Testis (tissue), 3 donors: Measurements from ENCODE around the gene PLXNB1. TPM values are rescaled to one million over a fixed set of nuclear protein-coding genes. Genes with fewer than 3 reads are reported as not detected.

Experiments
- DNase-seq: peaks from one replicate; pipeline ENCODE4 v3.0.0-alpha.2; 2019
- H3K27ac ChIP-seq, 2 donors: fragments of 200-600 bp; sonication (generic); one replicate each; pipeline ENCODE4 v1.5.1; 2019
- H3K27me3 ChIP-seq: fragments of 200-600 bp; sonication (generic); one replicate; pipeline ENCODE4 v1.5.1; 2019
- H3K36me3 ChIP-seq: fragments of 200-600 bp; sonication (generic); one replicate; pipeline ENCODE4 v1.5.1; 2017; ENCODE audit warnings: low read depth; ENCODE audit errors: missing control alignments
- H3K4me1 ChIP-seq: fragments of 200-600 bp; sonication (generic); one replicate; pipeline ENCODE4 v1.5.1; 2019
- H3K4me3 ChIP-seq, 2 donors: fragments of 200-600 bp; sonication (generic); one replicate each; pipeline ENCODE4 v1.5.1; 2017 to 2019
- H3K9me3 ChIP-seq: fragments of 200-600 bp; sonication (generic); one replicate; pipeline ENCODE4 v1.5.1; 2017
- CTCF ChIP-seq, 3 experiments: fragments of 450-650 bp in 2 of 3; fragments of 200-600 bp in 1 of 3; sonication (generic) in 1 of 3; IDR thresholded peaks; one replicate each; pipeline ENCODE4 v1.5.1; 2016 to 2019; ENCODE audit warnings: antibody characterized with exemption in 3 of 3, mild to moderate bottlenecking in 2 of 3, moderate library complexity in 1 of 3
- POLR2A ChIP-seq: fragments of 450-650 bp; IDR thresholded peaks from one replicate; pipeline ENCODE4 v1.6.1; 2017; ENCODE audit warnings: antibody characterized with exemption, mild to moderate bottlenecking, moderate library complexity
- WGBS, 2 donors: methylation state at CpG; one replicate each; pipeline ENCODE4 v1.1.5; 2018; 5-methylcytosine and 5-hydroxymethylcytosine counted together
- intact Hi-C: fragments of 100-400 bp; cut with DNase I; formaldehyde crosslinking; loops from one replicate; pipeline ENCODE4 v1.15.1; 2023; ENCODE audit warnings: low total_unique reads
- polyA plus RNA-seq: library from polyadenylated mRNA; stranded (reverse); fragments of 350-450 nt; fragmentation: Illumina TruSeq; extraction: RNeasy Lipid Tissue Mini Kit (QIAGEN cat#74804); gene quantifications from one replicate; pipeline ENCODE4 v1.2.3, GENCODE V29; 2014; ENCODE audit warnings: low read depth, low replicate concordance; ENCODE audit not compliant: insufficient read depth
- total RNA-seq, 2 donors: library from RNA; depleted of rRNA; stranded (reverse); fragments of >200 nt; gene quantifications; one replicate each; pipeline ENCODE4 v1.2.3, GENCODE V29; 2016

Gene PLXNB1
- total and polyA plus RNA-seq, 3 donors from 2014 or later: 41.5 to 79.2 (median 70.2) TPM

GRCh38 chr3:48419149-48419548, 10.7 kb downstream of the PLXNB1 start:
- DNase-seq: no peak
- WGBS, 2 donors: 91 to 96% methylated on average over 7 to 9 of the region's 9 CpGs
- H3K4me1 ChIP-seq: no peaks in the 10 kb centered on the region
- intact Hi-C loops: no loop called here
- no peak overlapping the region for H3K4me3 ChIP-seq
- H3K27ac ChIP-seq: no peak overlapping the region
- H3K27me3 ChIP-seq: no peaks in the 10 kb centered on the region
- no peaks in the 10 kb centered on the region for H3K9me3 ChIP-seq
- no peaks in the 10 kb centered on the region for H3K36me3 ChIP-seq
- TF ChIP-seq POLR2A (no peak), CTCF (IDR thresholded peaks at IDR 0.05) (no peak)

GRCh38 chr3:48418651-48419050, 11.2 kb downstream of the PLXNB1 start:
- 87 to 91% methylated on average over 4 to 9 of the region's 9 CpGs for WGBS, 2 donors
- DNase-seq: no peak
- intact Hi-C loops: no loop called here
- Histone ChIP-seq H3K36me3 (no peaks in the 10 kb centered on the region), H3K4me1 (no peaks in the 10 kb centered on the region), H3K9me3 (no peaks in the 10 kb centered on the region), H3K27me3 (no peaks in the 10 kb centered on the region), H3K4me3 (no peak overlapping the region), H3K27ac (no peak overlapping the region)
- TF ChIP-seq CTCF (IDR thresholded peaks at IDR 0.05): no peak
- TF ChIP-seq POLR2A: no peak

- H3K27me3 ChIP-seq: no peaks in the 10 kb centered on the region
- WGBS, 2 donors: 97 to 98% methylated on average over 11 to 15 of the region's 17 CpGs
- H3K36me3 ChIP-seq: no peaks in the 10 kb centered on the region
- H3K4me1 ChIP-seq: no peaks in the 10 kb centered on the region
- no peaks in the 10 kb centered on the region for H3K9me3 ChIP-seq
- no peak overlapping the region for H3K27ac ChIP-seq
- intact Hi-C loops: no loop called here
- H3K4me3 ChIP-seq: no peak overlapping the region
- DNase-seq: no peak
- no peak for TF ChIP-seq CTCF (IDR thresholded peaks at IDR 0.05)
- no peak for TF ChIP-seq POLR2A
Observed at GRCh38 chr3:48418140-48418539, 11.7 kb downstream of the PLXNB1 start.

GRCh38 chr3:48417529-48418108, 12.3 kb downstream of the PLXNB1 start:
- H3K36me3 ChIP-seq: no peaks in the 10 kb centered on the region
- no peaks in the 10 kb centered on the region for H3K9me3 ChIP-seq
- TF ChIP-seq CTCF (IDR thresholded peaks at IDR 0.05) (no peak), POLR2A (no peak)
- H3K27me3 ChIP-seq: no peaks in the 10 kb centered on the region
- H3K27ac ChIP-seq: no peak overlapping the region
- intact Hi-C loops: no loop called here
- H3K4me1 ChIP-seq: no peaks in the 10 kb centered on the region
- DNase-seq: no peak
- WGBS, 2 donors: 92 to 96% methylated on average over 5 to 14 of the region's 14 CpGs
- no peak overlapping the region for H3K4me3 ChIP-seq

GRCh38 chr3:48416546-48416945, 13.3 kb downstream of the PLXNB1 start:
- TF ChIP-seq CTCF (IDR thresholded peaks at IDR 0.05) (no peak), POLR2A (no peak)
- Histone ChIP-seq H3K27ac (no peak overlapping the region), H3K27me3 (no peaks in the 10 kb centered on the region), H3K9me3 (no peaks in the 10 kb centered on the region), H3K4me1 (no peaks in the 10 kb centered on the region), H3K4me3 (no peak overlapping the region), H3K36me3 (no peaks in the 10 kb centered on the region)
- no peak for DNase-seq
- 90 to 95% methylated on average over 4 of the region's 4 CpGs for WGBS, 2 donors
- intact Hi-C loops: no loop called here
